Smooth muscle cell (in vitro differentiated cells): ENCODE data around the gene RNF215. TPM values are rescaled to one million over a fixed set of nuclear protein-coding genes. Genes with fewer than 3 reads are reported as not detected.

Experiments used
- DNase-seq: peaks from one replicate; lab custom pipeline; 2025; ENCODE audit not compliant: unreplicated experiment; lab: John Stamatoyannopoulos, UW
- H2AFZ ChIP-seq: fragments of 200-600 bp; sonication (generic); 2 replicates; pipeline ENCODE4 v1.6.0; 2016; ENCODE audit warnings: antibody characterized with exemption, low read depth, mild to moderate bottlenecking
- H3F3A ChIP-seq: fragments of 200-600 bp; sonication (generic); 2 replicates; pipeline ENCODE4 v1.6.0; 2017; ENCODE audit warnings: antibody characterized with exemption, low read depth
- H3K27ac ChIP-seq: fragments of 200-600 bp; sonication (generic); 2 replicates; pipeline ENCODE4 v1.5.1; 2016; ENCODE audit warnings: low read depth, mild to moderate bottlenecking
- H3K27me3 ChIP-seq: fragments of 200-600 bp; sonication (generic); 2 replicates; pipeline ENCODE4 v1.6.1; 2016; ENCODE audit warnings: low read depth, mild to moderate bottlenecking
- H3K36me3 ChIP-seq: fragments of 200-600 bp; sonication (generic); 2 replicates; pipeline ENCODE4 v1.5.1; 2016; ENCODE audit warnings: low read depth
- H3K4me1 ChIP-seq: fragments of 200-600 bp; sonication (generic); 2 replicates; pipeline ENCODE4 v1.5.1; 2016; ENCODE audit warnings: low read depth
- H3K4me2 ChIP-seq: fragments of 200-600 bp; sonication (generic); 2 replicates; pipeline ENCODE4 v1.6.0; 2016; ENCODE audit warnings: mild to moderate bottlenecking
- H3K4me3 ChIP-seq: fragments of 200-600 bp; sonication (generic); 2 replicates; pipeline ENCODE4 v1.5.1; 2016; ENCODE audit warnings: mild to moderate bottlenecking
- H3K79me2 ChIP-seq: fragments of 200-600 bp; sonication (generic); 2 replicates; pipeline ENCODE4 v1.6.0; 2016; ENCODE audit warnings: low read depth, mild to moderate bottlenecking
- H3K9ac ChIP-seq: fragments of 200-600 bp; sonication (generic); 2 replicates; pipeline ENCODE4 v1.6.0; 2016; ENCODE audit warnings: low read depth
- H3K9me3 ChIP-seq: fragments of 200-600 bp; sonication (generic); replicated peaks from 2 replicates; pipeline ENCODE4 v1.5.1; 2016; ENCODE audit warnings: low read depth
- H4K20me1 ChIP-seq: fragments of 200-600 bp; sonication (generic); 2 replicates; pipeline ENCODE4 v1.6.0; 2016; ENCODE audit warnings: low read depth
- WGBS: methylation state at CpG from one replicate; pipeline ENCODE4 v1.1.7; 2016; ENCODE audit warnings: low lambda C conversion rate; 5-methylcytosine and 5-hydroxymethylcytosine counted together
- polyA plus RNA-seq: library from polyadenylated mRNA; unstranded; fragments of >200 nt; fragmentation: Nextera tagmentation; extraction: Ambion mirVana; gene quantifications from 2 replicates; pipeline ENCODE4 v1.2.1, GENCODE V29; 2016
- total RNA-seq: library from RNA; depleted of rRNA; stranded (reverse); fragments of >200 nt; gene quantifications from 2 replicates; pipeline ENCODE4 v1.2.3, GENCODE V29; 2014
- TF ChIP-seq, protein P1 (sequence below): fragments of 200-600 bp; sonication (generic); IDR thresholded peaks from 2 replicates; pipeline ENCODE4 v1.5.1; 2017; ENCODE audit warnings: borderline replicate concordance, mild to moderate bottlenecking, antibody characterized with exemption; ENCODE audit not compliant: insufficient read depth, poor library complexity, severe bottlenecking

The RNF215 gene
- total and polyA plus RNA-seq, 2 experiments from 2014 or later: 5.9 to 11.6 TPM

DNA sequence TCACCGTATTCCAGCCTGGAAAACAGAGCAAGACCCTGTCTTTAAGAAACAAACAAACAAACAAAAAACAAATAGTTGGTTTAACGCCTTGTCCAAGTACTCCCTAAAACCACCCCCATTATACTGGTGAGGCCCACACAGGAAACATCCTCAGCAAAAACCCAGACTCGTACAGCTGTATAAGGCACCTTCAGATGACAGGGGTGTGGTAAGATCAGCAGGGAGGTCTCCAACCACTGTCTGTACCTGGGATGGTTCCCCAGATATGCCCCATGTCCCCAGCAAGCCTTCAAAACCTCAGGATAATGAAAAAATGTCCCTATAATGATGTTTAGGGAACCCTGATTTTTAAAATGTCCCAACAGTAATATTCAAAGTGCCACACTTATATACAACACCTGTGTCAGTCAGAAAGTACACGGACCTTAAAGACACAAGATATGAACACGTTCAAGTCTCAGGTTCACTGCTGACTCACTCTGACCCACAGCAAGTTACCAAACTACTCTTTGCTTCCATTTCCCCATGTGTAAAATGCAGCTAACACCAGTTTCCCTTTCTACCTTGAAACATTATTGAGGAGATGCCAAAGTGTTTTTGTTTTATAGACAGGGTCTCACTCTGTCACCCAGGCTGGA is 39.8 kb downstream of the RNF215 start:
- DNase-seq: no peak
- Histone ChIP-seq H3K4me3 (no peak overlapping the region), H3K9me3 (no peaks in the 10 kb centered on the region), H3K79me2 (peaks cover 39% of the 10 kb centered on the region), H3K4me1 (no peaks in the 10 kb centered on the region), H3K4me2 (no peak overlapping the region), H2AFZ (no peak overlapping the region), H3K27ac (no peak overlapping the region), H4K20me1 (peaks cover 75% of the 10 kb centered on the region), H3F3A (no peaks in the 10 kb centered on the region), H3K36me3 (peaks cover 32% of the 10 kb centered on the region), H3K27me3 (no peaks in the 10 kb centered on the region), H3K9ac (no peak overlapping the region)
- 94% methylated on average over 5 of the region's 5 CpGs for WGBS
- TF ChIP-seq, protein P1, sequence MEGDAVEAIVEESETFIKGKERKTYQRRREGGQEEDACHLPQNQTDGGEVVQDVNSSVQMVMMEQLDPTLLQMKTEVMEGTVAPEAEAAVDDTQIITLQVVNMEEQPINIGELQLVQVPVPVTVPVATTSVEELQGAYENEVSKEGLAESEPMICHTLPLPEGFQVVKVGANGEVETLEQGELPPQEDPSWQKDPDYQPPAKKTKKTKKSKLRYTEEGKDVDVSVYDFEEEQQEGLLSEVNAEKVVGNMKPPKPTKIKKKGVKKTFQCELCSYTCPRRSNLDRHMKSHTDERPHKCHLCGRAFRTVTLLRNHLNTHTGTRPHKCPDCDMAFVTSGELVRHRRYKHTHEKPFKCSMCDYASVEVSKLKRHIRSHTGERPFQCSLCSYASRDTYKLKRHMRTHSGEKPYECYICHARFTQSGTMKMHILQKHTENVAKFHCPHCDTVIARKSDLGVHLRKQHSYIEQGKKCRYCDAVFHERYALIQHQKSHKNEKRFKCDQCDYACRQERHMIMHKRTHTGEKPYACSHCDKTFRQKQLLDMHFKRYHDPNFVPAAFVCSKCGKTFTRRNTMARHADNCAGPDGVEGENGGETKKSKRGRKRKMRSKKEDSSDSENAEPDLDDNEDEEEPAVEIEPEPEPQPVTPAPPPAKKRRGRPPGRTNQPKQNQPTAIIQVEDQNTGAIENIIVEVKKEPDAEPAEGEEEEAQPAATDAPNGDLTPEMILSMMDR: no peak

DNA sequence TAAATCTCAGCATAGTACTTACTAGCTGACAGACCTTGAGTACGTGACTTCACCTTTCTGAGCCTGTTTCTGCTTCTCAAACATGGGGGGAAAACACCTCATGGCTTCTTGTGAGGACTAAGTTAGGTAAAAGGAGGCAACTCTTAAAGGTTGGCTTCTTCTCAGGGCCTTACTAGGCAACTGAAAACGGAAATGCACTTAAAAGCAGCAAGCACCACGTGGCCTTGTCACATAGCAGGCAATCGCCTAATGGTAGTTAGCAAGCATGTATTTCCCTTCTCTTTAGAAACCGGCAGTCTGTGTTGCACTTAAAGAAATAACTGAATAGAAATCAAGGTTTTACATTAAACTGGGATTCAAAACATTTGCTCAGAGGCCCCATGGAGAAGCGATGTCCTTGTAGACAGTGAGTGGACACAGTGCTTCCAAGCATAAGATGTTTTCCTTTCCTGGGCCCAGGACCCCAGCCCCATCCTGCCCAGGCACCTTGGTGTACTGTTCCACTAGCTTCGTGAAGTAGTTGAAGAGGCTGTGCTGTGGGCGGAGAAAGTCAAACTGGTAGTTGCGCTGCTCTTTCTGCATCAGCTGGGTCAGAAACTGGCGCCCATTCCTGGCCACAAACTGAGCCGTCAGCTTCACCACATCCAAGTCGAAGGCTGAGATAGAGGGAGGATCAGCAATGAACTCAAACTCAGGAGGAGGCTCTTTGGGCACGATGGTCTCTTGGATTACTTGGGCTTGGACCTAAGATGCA is 42.6 kb downstream of the RNF215 start:
- H3K4me2 ChIP-seq: no peak overlapping the region
- no peaks in the 10 kb centered on the region for H3K4me1 ChIP-seq
- H3K9me3 ChIP-seq: no peaks in the 10 kb centered on the region
- H3K36me3 ChIP-seq: peaks cover 38% of the 10 kb centered on the region
- no peaks in the 10 kb centered on the region for H3F3A ChIP-seq
- H3K27ac ChIP-seq: no peak overlapping the region
- H3K27me3 ChIP-seq: no peaks in the 10 kb centered on the region
- no peak overlapping the region for H3K4me3 ChIP-seq
- H3K79me2 ChIP-seq: peaks cover 16% of the 10 kb centered on the region
- peaks cover 47% of the 10 kb centered on the region for H4K20me1 ChIP-seq
- no peak for DNase-seq
- WGBS: 97% methylated on average over 13 of the region's 13 CpGs
- TF ChIP-seq, protein P1: no peak
- H3K9ac ChIP-seq: no peak overlapping the region
- H2AFZ ChIP-seq: no peak overlapping the region

DNA sequence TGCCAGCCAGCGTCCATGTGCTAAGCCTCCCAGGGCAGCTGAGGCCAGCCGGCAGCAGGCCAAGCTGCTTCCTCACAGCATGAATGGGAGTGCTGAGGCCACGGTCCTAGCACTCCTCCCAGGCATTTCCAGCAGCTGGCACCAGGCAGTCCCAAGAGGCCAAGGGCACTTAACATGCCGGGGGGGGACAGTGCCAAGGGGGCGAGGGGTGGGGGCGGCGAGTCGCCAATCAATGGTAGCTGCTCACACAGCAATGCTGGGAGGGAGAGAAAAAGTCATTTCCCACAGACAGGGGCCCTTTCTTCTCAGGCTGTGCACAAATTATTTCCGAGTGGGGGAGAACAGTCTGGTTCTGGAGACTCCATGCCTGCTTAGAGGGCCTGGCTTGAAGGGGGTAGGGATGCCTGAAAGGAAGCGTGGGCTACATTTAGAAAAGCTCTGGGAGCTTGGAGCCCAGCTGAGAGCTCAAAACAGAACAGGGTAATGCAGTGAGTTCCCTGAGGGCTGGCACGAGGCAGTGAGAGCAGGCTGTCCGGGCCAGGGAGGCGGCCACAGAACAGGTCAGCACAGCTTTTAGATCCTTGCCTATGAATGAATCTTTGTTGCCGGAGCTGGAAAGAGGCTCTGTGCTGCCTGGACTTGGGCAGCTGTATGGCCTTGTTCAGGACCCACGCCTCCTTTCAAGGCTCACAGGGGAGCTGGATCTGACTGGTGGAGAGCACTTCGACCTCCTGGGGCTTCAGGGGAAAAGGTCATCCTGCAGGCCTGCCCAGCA is 46.1 kb downstream of the RNF215 start:
- Histone ChIP-seq H4K20me1 (peaks cover 12% of the 10 kb centered on the region), H3K9ac (no peak overlapping the region), H2AFZ (no peak overlapping the region), H3K36me3 (peaks cover 43% of the 10 kb centered on the region), H3K4me2 (no peak overlapping the region), H3K4me1 (no peaks in the 10 kb centered on the region), H3K4me3 (no peak overlapping the region), H3K79me2 (no peaks in the 10 kb centered on the region), H3K9me3 (no peaks in the 10 kb centered on the region), H3F3A (no peaks in the 10 kb centered on the region), H3K27me3 (no peaks in the 10 kb centered on the region), H3K27ac (no peak overlapping the region)
- 91% methylated on average over 16 of the region's 16 CpGs for WGBS
- no peak for DNase-seq
- TF ChIP-seq, protein P1: no peak
